Measurements from ENCODE around the gene RASGRF1.
A peak's percentile ranks its signal among the peaks of the same experiment; 100 is the strongest.

The RASGRF1 gene

DNA sequence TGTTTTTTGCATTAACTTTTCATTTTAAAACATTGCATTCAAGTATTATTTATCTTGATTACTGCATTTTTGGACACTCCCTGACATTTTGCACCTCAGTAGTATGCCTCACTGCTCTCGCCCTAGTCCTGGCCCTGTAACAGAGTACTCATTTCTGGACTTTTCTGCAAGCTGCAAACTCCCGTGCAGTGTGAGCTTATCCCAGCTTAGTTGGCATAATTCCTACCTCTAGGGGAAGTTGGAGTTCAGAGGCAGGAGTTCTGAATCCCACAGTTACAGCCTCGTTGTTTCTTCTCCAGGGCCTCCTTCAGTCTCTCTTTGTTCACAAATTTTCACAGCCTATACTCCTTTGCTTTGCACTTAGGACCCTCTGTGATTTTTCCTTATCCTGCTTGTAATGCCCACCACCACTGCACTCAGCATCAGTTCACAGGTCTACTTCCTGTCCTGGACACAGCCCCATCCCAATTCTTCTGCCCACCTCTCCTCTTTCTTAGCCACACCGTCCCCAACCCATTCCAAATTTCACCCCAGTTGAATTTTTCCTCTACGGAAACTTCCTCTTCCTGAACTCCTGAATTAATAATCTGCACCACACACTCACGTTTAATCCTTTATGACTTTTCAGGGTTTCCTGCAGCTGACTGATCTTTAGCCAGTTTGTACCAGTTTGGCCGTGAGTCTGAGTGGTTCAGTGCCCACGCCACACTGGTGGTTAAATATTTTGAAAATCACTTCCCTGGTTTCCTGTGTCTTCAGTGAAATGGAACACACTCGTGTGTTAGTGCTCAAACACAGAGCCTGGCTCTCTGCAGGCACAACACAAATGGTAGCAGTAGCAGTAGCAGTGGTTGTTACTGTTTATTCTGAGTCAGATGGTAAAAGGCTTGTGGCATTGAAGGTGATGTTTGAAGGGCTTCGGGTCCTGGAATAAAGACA lies 139.4 kb downstream of the RASGRF1 start:
- no peak for DNase-seq (ENCODE audit: low read depth)

DNA sequence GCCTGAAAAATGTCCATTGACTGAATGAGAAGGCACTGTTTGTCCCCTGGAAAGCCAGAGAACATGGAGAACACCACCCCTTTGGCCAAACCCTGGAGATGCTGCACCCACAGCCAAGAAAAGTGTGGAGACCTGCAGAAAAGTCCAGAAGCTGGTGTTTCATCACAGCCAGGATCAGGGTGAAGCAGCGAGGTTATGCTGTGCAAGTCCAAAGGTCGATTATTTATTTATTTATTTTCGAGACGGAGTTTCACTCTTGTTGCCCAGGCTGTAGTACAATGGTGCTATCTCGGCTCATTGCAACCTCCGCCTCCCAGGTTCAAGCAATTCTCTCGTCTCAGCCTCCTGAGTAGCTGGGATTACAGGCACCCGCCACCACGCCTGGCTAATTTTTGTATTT lies 140.2 kb downstream of the RASGRF1 start:
- DNase-seq (ENCODE audit: low read depth): no peak

DNA sequence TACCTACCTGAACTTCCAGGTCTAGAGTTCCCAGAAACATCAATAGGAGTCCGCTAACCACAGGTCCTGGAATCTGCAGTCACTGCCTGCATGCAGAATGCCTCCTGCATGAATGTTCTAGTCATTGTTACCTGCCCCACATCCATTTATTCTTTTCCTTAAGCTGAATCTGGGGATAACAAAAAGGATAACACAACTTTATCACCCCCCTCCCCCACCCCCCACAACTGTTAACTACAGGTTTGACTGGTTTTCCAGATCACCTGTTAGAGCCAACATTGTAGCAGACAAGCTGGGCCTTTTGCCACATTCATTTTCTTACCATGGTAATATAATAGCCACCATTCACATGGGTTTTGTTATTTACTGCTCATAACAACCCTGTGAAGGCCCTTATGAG lies 141.1 kb downstream of the RASGRF1 start:
- no peak for DNase-seq (ENCODE audit: low read depth)

DNA sequence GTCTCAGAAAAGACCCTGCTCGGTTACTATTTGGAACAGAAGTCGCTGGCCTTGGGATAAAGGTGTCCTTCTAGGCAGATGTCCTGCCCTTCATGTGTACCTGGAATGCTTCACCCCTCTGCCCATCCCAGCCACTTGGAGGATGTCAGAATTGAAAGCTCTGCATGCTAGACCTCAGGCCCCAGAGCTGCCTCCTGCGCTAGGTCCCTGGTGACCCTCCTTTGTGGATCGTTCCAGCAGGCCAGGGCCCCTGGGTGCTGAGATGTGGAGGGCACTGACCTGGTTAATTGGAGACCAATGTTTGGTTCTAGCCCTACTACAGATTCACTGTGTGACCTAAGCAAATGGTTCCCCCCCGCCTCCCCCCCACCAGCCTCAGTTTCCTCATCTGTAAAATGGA lies 143.1 kb downstream of the RASGRF1 start:
- DNase-seq (ENCODE audit: low read depth): no peak

DNA sequence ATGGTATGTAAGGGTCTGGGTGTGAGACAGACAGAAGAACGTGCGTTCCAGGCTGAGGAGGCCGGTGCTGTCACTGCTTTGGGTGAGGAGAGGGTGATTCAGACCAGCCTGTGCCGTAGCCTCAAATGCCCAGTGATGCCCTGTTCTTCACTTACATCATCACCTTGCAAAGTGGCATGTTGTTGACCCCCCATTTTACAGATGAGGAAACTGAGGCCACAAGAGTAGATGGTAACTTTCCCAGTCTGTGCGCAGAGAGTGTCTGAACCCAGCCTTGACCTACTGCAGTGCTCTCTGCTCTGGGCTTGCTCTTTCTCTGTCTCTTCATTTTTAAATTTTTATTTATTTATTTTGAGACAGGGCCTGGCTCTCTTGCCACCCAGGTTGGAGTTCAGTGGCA lies 144.1 kb downstream of the RASGRF1 start:
- DNase-seq (ENCODE audit: low read depth): no peak

DNA sequence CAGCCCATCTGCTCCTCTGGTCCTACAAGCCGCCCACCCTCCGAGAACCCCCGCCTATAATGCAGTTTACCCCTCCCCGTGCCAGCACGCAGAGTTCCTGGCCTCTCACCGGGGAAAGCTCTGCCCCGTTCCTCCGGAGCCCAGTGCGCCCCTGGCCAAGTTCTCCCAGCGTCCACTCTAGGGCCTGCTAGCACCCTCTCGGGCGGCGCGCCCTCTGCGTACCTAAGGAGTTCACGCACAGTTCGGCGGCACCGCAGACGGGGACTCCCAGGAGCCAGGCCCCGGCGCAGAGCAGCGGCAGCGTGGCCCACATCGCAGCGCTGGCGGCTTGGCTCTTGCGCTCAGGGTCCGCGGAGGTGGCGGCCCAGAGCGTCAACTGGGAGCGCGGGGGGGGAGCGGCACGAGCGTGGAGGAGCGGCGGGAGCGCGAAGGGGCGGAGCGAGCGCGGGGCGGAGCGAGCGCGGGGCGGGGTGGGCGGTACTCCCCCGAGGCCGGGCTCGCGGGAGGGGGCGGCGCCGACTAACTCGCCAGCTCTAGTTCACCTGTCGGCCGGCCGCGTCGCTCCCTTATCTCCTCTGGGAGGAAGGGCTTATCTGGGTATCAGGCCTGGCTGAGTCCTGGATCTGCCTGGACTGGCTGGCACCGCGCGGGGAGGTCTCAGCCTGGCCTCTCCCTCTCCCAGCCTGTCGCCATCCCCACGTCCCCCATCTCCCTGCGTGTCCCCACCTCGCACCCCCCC lies 145.7 kb downstream of the RASGRF1 start, which contains the start of gene CTSH:
Gene CTSH, minus strand, starts transcription at position 378 of the 739 bp plus-strand sequence. Its CDS starts 65 bp downstream, at position 313.
- peak; percentile 52 for DNase-seq (ENCODE audit: low read depth)

DNA sequence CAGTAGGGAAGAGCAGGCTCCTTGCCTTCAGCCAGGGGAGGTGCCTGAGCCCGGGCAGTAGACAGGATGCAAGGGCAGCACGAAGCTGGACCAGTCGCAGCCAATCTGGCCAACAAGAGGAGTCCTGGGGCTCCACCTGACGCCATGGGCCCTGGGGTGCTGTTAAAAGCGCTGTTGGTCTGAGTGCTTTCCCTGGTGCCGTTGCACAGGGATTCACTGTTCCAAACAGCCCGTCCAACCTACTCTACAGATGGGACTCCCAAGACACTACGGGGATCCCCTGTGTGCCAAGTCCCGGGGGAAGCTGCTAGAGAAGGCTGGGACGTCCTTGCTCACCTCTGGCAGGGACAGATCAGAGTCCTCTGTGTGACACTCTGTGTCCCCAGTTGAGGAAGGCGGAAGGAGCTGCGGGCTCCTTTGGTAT lies 146.4 kb downstream of the RASGRF1 start:
- DNase-seq (ENCODE audit: low read depth): no peak

DNA sequence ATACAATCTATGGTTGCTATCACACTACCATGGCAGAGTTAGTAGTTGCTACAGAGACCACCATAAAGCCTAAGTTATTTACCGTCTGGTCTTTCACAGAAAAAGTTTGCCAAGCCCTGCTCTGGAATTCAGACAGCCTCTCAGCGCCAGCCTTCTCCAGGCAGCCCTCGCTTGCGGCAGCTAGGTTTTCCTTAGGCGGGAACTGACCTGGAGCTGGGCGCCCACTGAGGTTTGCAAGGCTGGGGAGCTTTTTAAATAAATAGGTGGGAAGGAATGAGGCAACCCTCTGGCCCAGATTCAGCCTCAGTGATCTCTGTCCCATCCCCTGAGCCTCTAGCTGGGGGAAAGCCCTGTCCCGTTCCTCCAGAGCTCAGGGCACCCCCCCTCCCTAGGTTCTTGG lies 146.9 kb downstream of the RASGRF1 start:
- DNase-seq (ENCODE audit: low read depth): no peak

DNA sequence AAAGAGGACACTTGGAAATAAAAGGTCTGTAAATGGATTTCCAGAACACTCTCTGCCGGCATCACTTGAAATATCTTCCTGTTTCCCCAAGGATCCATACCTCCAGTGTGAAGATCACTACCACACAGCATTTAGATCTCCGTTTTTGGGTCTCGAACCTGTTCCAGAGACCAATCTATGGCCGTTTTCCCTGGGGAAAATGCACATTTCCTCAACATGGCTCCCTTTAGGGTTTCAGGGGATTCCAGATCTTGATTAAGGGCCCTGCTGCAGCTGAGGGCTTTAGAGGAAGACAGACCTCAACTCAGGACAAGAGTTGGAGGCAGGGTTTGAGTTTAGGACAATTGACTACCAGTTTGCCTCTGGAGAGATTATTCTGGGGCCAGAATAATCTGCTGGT lies 147.8 kb downstream of the RASGRF1 start:
- DNase-seq (ENCODE audit: low read depth): no peak

DNA sequence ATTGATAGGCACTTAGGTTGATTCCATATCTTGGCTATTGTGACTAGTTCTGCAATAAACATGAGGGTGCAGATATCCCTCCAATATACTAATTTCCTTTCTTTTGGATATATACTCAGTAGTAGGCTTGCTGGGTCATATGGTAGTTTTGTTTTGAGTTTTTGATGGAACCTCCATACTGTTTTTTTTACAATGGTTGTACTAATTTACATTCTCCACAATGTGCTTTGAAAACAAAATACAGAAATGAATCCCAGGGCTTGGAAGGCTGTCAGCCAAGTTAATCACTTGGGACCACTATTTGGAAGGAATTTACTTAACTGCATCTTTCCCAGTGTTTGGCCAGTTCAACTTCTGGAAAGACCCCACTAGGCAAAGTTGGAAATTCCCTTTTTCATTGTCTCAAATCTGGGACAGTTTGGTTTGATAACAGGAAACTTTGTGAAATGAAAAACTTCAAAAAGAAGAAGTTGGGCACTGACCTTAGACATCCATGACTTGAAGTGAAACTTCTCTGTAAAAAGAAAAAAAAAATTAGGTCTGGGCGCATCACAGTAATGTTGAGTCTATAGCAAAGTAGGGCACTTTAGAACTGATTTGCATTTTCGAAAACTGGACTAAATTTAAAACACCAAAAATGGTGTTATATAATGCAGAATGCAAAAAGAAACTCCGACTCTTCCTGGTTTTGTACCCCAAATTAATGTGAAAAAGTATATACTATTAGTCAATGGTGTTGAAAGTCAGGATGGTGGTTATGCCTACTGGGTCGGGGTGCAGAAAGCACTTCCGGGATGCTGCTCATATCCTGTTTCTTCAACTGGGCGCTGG lies 151.7 kb downstream of the RASGRF1 start:
- no peak for DNase-seq (ENCODE audit: low read depth)

DNA sequence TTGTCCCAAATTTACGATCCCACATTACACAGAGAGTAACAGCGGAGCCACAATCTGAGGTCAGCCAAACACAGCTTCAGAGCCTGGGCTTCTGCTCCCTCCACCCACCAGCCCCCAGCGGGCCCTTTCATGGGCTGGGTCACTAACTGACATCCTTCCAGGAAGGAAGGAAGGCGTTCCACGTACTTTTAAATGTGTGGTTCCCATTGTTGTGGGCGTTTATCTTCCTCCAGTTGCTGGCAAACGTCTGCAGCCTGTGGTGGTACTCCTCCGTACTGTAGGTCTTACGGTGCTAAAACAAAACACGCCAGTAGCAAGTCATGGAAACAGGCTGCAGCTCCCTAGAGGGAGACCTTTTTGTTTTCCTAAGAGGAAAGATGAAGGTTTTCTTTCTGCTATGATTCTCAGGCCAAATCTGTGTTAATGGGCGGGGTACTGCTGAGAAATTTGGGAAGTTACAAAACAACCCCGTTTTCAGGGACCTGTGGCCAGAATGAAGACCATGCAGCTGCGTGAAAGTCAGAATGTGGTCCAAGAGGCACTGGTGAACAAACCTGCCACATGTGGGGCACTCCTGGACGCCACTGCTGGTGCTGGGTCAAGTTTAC lies 153.3 kb downstream of the RASGRF1 start:
- DNase-seq (ENCODE audit: low read depth): no peak

DNA sequence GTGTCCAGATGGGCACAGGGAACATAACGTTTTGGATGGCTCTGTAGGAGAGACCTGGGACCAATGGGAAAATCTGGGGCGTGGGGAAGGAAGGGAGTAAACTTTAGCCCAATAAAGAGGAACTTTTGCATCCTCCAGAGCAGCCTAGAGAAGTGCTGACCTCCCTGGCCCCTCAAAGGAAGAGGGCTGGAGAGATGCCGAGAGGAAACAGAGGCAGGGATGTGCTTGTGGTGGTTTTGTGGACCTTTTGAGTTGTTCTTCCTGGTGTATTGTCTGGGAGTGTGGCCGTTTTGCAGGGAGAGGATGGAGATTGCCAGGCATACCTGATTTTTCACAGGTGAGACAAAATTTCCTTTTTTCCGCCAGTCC lies 155.9 kb downstream of the RASGRF1 start:
- no peak for DNase-seq (ENCODE audit: low read depth)

DNA sequence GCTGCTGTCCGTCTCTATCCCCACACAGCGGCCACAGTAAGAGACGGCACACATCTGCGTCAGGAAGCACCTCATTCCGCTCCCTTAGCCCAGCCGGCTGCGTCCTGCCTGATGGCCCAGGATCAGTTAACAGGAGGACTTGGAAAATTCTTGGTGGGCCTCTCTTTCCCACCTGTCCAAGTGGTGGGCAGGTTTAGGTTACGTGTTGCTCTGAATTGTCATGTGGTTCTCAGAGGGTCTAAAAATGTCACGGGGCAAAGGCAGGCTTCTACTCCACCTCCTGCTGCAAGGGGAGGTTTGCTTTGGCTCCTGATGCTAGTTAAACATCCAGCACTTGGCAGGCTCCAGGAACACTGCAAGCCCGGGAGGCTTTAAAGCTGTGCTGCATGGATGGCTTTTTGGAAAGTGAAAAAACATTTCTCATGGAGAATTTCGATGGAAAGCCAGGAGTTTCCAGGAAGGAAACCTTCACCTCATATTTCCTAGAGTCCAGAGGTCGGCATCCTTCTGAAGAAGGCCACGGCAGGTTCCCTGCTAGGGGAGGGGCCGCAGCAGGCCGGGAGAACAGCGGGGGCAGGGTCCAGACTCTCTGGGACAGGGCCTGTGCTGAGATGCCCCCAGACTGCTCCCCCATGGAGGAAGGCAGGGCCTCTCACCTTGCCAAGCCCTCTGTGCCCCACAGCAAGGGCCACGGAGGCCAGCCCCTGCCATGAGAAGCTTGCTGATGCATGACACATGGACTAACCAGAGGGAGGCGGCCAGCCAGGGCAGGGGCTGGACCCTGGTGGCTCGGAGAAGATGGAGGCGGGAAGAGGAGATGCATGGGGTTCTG lies 156.5 kb downstream of the RASGRF1 start:
- DNase-seq (ENCODE audit: low read depth): no peak

DNA sequence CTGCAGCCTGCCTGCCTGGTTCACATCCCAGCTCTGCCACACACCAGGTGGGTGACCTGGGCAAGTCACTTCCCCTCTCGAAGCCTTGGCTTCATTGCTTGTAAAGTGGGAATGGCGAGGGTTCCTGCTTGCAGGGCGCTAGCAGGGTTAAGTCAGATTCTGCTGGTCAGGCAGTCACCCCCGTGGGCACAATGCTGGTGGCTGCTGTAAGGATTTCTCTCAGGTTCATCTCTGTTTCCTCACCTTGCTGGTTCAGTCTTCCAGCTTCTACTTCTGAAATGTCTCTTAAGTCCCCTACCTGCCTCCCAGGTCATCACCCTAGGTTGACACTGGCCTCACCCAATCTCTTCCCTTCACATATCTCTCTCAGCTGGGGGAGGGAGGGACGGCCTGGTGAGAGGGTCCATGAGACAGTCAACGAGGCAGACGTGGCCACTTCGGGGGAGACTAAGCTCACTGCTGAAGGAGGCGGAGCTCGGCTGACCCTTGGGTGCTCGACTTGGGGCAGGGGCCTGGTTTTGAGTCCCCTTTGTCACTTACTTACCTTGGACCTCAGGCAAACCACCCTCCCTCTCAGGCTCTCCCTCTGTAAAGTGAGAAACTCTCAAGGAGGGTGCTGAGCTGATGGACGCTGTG lies 157.3 kb downstream of the RASGRF1 start:
- no peak for DNase-seq (ENCODE audit: low read depth)

DNA sequence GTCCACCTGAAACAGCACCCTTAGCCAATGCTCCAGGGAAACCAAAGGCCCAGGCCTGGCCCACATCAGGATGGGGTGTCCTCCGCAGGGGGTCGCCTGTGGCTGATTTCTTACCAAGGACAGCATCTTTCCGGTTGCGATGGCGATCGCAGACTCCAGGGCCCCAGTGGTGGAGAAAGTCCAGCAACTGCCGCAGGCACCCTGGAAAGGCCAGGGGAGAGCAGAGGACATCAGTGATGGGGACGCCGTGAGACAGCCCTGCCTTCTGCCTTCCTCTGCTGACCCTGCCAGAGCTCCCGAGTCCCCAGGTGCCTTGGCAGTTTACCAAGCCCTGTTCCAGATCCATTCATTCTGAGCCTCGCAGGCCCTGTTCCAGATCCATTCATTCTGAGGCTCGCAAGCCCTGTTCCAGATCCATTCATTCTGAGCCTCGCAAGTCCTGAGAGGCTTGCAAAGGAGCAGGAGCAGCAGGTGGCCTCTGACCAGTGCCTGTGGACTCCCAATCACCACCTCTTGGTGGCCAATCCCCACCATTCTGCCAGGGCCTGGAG lies 158.2 kb downstream of the RASGRF1 start:
- no peak for DNase-seq (ENCODE audit: low read depth)

DNA sequence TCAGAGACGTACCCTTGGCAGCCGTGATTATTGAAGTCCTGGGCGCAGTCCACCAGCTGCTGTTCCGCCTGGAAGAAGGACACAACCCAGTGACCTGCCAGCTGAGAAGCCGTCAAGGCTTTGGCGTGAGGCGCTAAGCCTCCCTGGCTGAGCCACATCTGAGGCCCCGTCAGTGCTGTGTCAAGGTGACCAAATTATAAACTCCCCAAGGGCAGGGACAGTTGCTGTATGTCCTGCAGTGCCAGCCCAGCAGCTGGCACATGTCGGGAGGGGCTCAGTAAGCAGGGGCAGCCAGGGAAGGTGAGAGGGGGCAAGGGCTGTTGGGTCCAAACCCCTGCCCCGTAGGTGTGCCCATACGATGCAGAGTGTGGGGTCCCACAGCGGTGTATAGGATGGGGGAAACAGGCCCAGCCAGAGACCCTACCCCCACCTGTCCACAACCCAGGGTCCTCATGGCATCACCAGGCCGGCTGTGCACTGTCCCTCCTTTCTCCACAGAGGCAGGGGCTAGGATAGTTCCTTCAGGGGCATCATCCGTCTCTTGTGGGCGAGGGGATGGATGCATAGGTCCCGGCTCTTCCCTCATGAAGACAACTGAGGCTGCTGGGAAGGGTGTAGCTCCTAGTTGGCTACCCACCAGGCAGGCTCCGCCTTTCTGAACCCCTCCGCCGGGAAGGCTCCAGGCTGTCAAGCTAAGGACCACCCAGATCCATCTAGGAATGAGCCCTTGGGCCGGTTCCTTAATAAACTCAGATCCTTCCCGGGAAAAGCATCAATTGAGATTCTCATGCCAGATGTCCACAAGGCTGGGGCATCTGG lies 158.9 kb downstream of the RASGRF1 start:
- DNase-seq (ENCODE audit: low read depth): no peak

DNA sequence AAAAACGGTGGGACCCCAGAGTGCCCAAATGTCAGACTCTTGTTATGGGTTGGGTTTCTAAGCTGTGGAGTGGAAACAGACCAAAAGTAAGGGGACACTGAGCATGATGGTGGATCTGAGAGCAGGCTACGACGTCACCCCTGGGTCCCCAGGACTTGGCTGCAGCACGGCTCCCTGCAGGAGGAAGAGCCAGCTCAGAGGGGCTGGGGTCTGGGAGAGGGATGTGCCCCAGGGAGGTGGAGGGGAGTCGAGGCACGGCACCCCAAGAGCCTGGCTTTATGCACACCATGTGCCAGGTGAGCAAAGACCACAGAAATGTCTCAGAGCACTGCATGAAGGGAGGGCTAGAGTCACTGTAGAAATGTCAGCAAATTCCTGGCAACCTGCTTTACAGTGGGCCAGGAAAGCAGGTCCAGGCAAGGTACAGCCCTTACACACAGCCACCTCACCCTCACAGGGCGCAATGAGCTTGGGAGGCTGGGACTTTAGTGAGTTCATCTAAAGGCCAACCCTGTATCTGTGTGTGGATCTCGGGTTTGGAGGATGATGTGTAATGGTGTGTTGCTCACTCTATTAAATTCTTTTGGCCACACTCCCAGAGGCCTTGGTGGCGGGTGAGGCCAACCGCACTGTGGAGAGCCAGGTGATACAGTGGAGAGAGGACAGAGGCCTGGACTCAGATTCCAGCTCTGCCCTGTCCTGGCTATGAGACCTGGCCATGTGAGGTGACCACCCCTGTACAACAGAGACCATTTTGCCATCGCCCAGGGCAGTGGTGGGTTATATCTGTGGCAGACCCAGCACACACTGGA lies 159.8 kb downstream of the RASGRF1 start:
- DNase-seq (ENCODE audit: low read depth): no peak

DNA sequence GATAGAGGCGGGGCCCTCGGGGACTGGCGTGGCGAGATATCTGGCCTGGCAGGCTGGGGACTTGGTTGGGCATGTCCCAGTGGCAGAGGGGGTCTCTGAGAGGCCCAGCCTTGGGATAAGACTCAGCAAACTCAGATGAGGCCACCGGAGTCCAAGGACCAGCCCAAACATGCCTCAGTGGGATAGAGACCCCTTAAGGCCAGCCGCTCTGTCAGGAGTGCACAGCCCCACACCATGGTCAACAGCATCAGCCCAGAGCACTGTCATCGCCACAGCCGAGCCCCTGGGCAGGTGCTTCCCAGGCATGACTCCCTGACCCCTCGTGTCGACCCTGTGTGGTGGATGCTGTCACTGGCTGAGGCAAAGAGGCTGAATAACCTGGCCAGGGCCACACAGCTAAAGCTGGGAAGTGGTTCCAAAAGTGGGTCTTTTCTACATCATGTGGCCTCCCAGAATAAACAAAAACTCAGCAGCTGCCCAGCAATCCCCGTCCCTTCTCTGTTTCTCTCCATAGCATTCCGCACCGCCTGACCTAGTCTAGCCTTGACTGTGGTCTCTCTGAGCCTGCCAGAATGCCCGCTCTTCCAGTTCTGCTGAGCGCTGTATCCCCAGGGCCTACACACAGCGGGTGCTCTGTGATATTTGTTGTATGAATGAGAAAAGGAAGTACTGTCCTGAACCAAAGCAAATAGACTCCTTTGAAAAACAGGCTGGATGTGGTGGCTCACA lies 160.9 kb downstream of the RASGRF1 start:
- DNase-seq (ENCODE audit: low read depth): no peak

Data from activated T-helper 1 cell treated with Interleukin-2 at 50 U/mL for 16 hours (primary cell).